Liver (tissue), 9 donors: Measurements from ENCODE around the gene MRPL44. TPM values are rescaled to one million over a fixed set of nuclear protein-coding genes. Genes with fewer than 3 reads are reported as not detected.
A peak's percentile ranks its signal among the peaks of the same experiment; 100 is the strongest.

Experiments
- DNase-seq: peaks from one replicate; pipeline ENCODE4 v3.0.0-alpha.2; 2017; ENCODE audit warnings: low spot score
- H3K27ac ChIP-seq, 2 donors: one replicate each; pipeline ENCODE4 v1.7.0; 2013; ENCODE audit warnings: inconsistent platforms in 2 of 2, low read length in 2 of 2, control low read depth in 1 of 2, low read depth in 1 of 2, mild to moderate bottlenecking in 1 of 2
- H3K27me3 ChIP-seq, 4 donors: one replicate each; pipeline versions ENCODE4 v1.6.1 to v1.7.0; 2013; ENCODE audit warnings: low read length in 3 of 4, inconsistent platforms in 1 of 4, mild to moderate bottlenecking in 1 of 4, moderate library complexity in 1 of 4; ENCODE audit not compliant: control insufficient read depth in 4 of 4, insufficient read depth in 4 of 4
- H3K36me3 ChIP-seq, 4 donors: one replicate each; pipeline versions ENCODE4 v1.6.1 to v1.7.0; 2013; ENCODE audit warnings: low read length in 3 of 4, mild to moderate bottlenecking in 3 of 4, low read depth in 1 of 4, moderate library complexity in 1 of 4; ENCODE audit not compliant: control insufficient read depth in 4 of 4, insufficient read depth in 3 of 4
- H3K4me1 ChIP-seq, 4 donors: one replicate each; pipeline versions ENCODE4 v1.6.1 to v1.7.0; 2013; ENCODE audit warnings: low read length in 3 of 4, mild to moderate bottlenecking in 3 of 4, moderate library complexity in 1 of 4; ENCODE audit not compliant: control insufficient read depth in 4 of 4, insufficient read depth in 4 of 4
- H3K4me3 ChIP-seq, 3 donors: one replicate each; pipeline versions ENCODE4 v1.6.1 to v1.7.0; 2013; ENCODE audit warnings: low read length in 3 of 3, control low read depth in 1 of 3, low read depth in 1 of 3, mild to moderate bottlenecking in 1 of 3
- H3K9ac ChIP-seq, 2 donors: one replicate each; pipeline ENCODE4 v1.7.0; 2013; ENCODE audit warnings: low read length in 2 of 2, mild to moderate bottlenecking in 2 of 2, moderate library complexity in 2 of 2, control low read depth in 1 of 2, low read depth in 1 of 2
- H3K9me3 ChIP-seq, 4 donors: one replicate each; pipeline versions ENCODE4 v1.6.1 to v1.7.0; 2013; ENCODE audit warnings: low read length in 3 of 4; ENCODE audit not compliant: control insufficient read depth in 4 of 4
- ATF3 ChIP-seq: IDR thresholded peaks from 2 replicates; pipeline ENCODE4 v1.6.1; 2016; ENCODE audit warnings: antibody characterized with exemption
- CTCF ChIP-seq: fragments of 150-350 bp; IDR thresholded peaks from 2 replicates; pipeline ENCODE4 v1.5.1; 2017; ENCODE audit warnings: improper control_type of control experiment, low read depth, low read length; ENCODE audit not compliant: missing input control
- EGR1 ChIP-seq, 2 donors: IDR thresholded peaks; 2 replicates each; pipeline ENCODE4 v1.6.1; 2016 to 2018; ENCODE audit warnings: antibody characterized with exemption in 2 of 2, low read depth in 2 of 2
- FOXA1 ChIP-seq: IDR thresholded peaks from 2 replicates; pipeline ENCODE4 v1.6.1; 2016; ENCODE audit warnings: antibody characterized with exemption
- FOXA2 ChIP-seq: IDR thresholded peaks from 2 replicates; pipeline ENCODE4 v1.6.1; 2016; ENCODE audit warnings: antibody characterized with exemption
- GABPA ChIP-seq, 2 donors: IDR thresholded peaks in 1 of 2; conservative IDR thresholded peaks in 1 of 2; 2 replicates each; pipeline ENCODE4 v1.6.1; 2016; ENCODE audit warnings: antibody characterized with exemption in 2 of 2, mild to moderate bottlenecking in 1 of 2, moderate library complexity in 1 of 2
- HNF4A ChIP-seq, 2 donors: conservative IDR thresholded peaks; 2 replicates each; pipeline ENCODE4 v1.6.1; 2016; ENCODE audit warnings: antibody characterized with exemption in 2 of 2, mild to moderate bottlenecking in 2 of 2
- HNF4G ChIP-seq: IDR thresholded peaks from 2 replicates; pipeline ENCODE4 v1.6.1; 2016; ENCODE audit warnings: antibody characterized with exemption
- JUND ChIP-seq, 2 donors: IDR thresholded peaks; 2 replicates each; pipeline ENCODE4 v1.6.1; 2016; ENCODE audit warnings: antibody characterized with exemption in 2 of 2
- MAX ChIP-seq: IDR thresholded peaks from 2 replicates; pipeline ENCODE4 v1.6.1; 2016; ENCODE audit warnings: antibody characterized with exemption
- NR2F2 ChIP-seq: IDR thresholded peaks from 2 replicates; pipeline ENCODE4 v1.6.1; 2016; ENCODE audit warnings: antibody characterized with exemption
- RAD21 ChIP-seq, 2 donors: IDR thresholded peaks; 2 replicates each; pipeline ENCODE4 v1.6.1; 2016; ENCODE audit warnings: antibody characterized with exemption in 2 of 2, mild to moderate bottlenecking in 2 of 2
- REST ChIP-seq: IDR thresholded peaks from 2 replicates; pipeline ENCODE4 v1.6.1; 2016; ENCODE audit warnings: antibody characterized with exemption, mild to moderate bottlenecking
- RXRA ChIP-seq, 2 donors: IDR thresholded peaks; 2 replicates each; pipeline ENCODE4 v1.6.1; 2017 to 2018; ENCODE audit warnings: antibody characterized with exemption in 2 of 2, mild to moderate bottlenecking in 1 of 2
- SP1 ChIP-seq: IDR thresholded peaks from 2 replicates; pipeline ENCODE4 v1.6.1; 2018; ENCODE audit warnings: antibody characterized with exemption, mild to moderate bottlenecking
- TAF1 ChIP-seq: conservative IDR thresholded peaks from 2 replicates; pipeline ENCODE4 v1.6.1; 2016; ENCODE audit warnings: antibody characterized with exemption, mild to moderate bottlenecking
- YY1 ChIP-seq: IDR thresholded peaks from 2 replicates; pipeline ENCODE4 v1.6.1; 2016; ENCODE audit warnings: antibody characterized with exemption, mild to moderate bottlenecking
- ZBTB33 ChIP-seq: IDR thresholded peaks from 2 replicates; pipeline ENCODE4 v1.6.1; 2016; ENCODE audit warnings: antibody characterized with exemption
- WGBS: extraction: QIAGEN DNeasy Blood & Tissue Kit; methylation state at CpG from one replicate; pipeline ENCODE4 v1.1.7; 2013; 5-methylcytosine and 5-hydroxymethylcytosine counted together
- polyA plus RNA-seq, 2 donors: library from polyadenylated mRNA; stranded (reverse) in 1 of 2; unstranded in 1 of 2; fragments of 200-250 nt in 1 of 2; fragments of >200 nt in 1 of 2; fragmentation: Nextera tagmentation in 1 of 2; extraction: Ambion mirVana in 1 of 2; gene quantifications; one replicate each; pipeline versions ENCODE4 v1.2.1 to v1.2.3, GENCODE V29; 2013 to 2015
- total RNA-seq, 2 donors: library from RNA; depleted of rRNA; stranded (reverse); fragments of >200 nt; gene quantifications; one replicate each; pipeline ENCODE4 v1.2.3, GENCODE V29; 2014
- donor health status: healthy.
- donor health status: healthy.
- donor health status: healthy.
- donor health status: healthy.
- donor health status: healthy.

MRPL44 gene
- total and polyA plus RNA-seq, 4 donors: 19.0 to 27.8 (median 23.8) TPM

GRCh38 chr2:223956300-223956699 is 963 bp upstream of the MRPL44 start:
- Histone ChIP-seq H3K27me3 (no peaks in the 10 kb centered on the region), H3K27ac (peak overlapping the region in 1 of 2 donors; percentile 58), H3K4me1 (peaks cover 1 to 32% (median 26%) of the 10 kb centered on the region in 4 donors), H3K9ac (no peak overlapping the region), H3K4me3 (no peak overlapping the region), H3K9me3 (no peaks in the 10 kb centered on the region), H3K36me3 (peaks cover 0 to 11% (median under 1%) of the 10 kb centered on the region in 4 donors)
- no peak for DNase-seq
- TF ChIP-seq GABPA (IDR thresholded peaks at IDR 0.05 in 1 of 2, conservative IDR thresholded peaks at IDR 0.05 in 1 of 2) (no peak), FOXA1 (no peak), EGR1 (IDR thresholded peaks at IDR 0.05; ENCODE audit: low read depth in 2 of 2) (no peak), SP1 (no peak), REST (no peak), HNF4G (no peak), MAX (no peak), RAD21 (IDR thresholded peaks at IDR 0.05) (no peak), FOXA2 (no peak), RXRA (IDR thresholded peaks at IDR 0.05) (no peak), HNF4A (conservative IDR thresholded peaks at IDR 0.05) (no peak), ATF3 (no peak), NR2F2 (no peak), JUND (IDR thresholded peaks at IDR 0.05) (no peak)
- 90% methylated on average over 4 of the region's 4 CpGs for WGBS

GRCh38 chr2:223959688-223960087 is 2.4 kb downstream of the MRPL44 start:
- Histone ChIP-seq H3K4me3 (no peak overlapping the region), H3K9ac (no peak overlapping the region), H3K4me1 (peaks cover 4 to 33% (median 26%) of the 10 kb centered on the region in 4 donors), H3K27me3 (no peaks in the 10 kb centered on the region), H3K9me3 (no peaks in the 10 kb centered on the region), H3K27ac (peak overlapping the region in 1 of 2 donors; percentile 16), H3K36me3 (peaks cover 0 to 24% (median 10%) of the 10 kb centered on the region in 4 donors)
- TF ChIP-seq ZBTB33 (no peak), FOXA2 (no peak), RXRA (IDR thresholded peaks at IDR 0.05) (no peak), RAD21 (IDR thresholded peaks at IDR 0.05) (no peak), YY1 (no peak), TAF1 (no peak), JUND (IDR thresholded peaks at IDR 0.05) (no peak), FOXA1 (no peak), NR2F2 (no peak), GABPA (IDR thresholded peaks at IDR 0.05 in 1 of 2, conservative IDR thresholded peaks at IDR 0.05 in 1 of 2) (no peak), HNF4A (conservative IDR thresholded peaks at IDR 0.05) (no peak), REST (no peak), HNF4G (no peak), SP1 (no peak), MAX (no peak), CTCF (no peak), EGR1 (IDR thresholded peaks at IDR 0.05; ENCODE audit: low read depth in 2 of 2) (no peak), ATF3 (no peak)
- DNase-seq: no peak
- 60% methylated on average over 5 of the region's 5 CpGs for WGBS
